ENCODE results near the gene CEPT1. TPM values are rescaled to one million over a fixed set of nuclear protein-coding genes. Genes with fewer than 3 reads are reported as not detected.

CEPT1 gene
- total and polyA plus RNA-seq, 9 of the 15 experiments (the other 6 are each of a cell fraction or from before 2014, with no cell fraction given) = 24.4 to 72.6 (median 42.4) TPM

DNA sequence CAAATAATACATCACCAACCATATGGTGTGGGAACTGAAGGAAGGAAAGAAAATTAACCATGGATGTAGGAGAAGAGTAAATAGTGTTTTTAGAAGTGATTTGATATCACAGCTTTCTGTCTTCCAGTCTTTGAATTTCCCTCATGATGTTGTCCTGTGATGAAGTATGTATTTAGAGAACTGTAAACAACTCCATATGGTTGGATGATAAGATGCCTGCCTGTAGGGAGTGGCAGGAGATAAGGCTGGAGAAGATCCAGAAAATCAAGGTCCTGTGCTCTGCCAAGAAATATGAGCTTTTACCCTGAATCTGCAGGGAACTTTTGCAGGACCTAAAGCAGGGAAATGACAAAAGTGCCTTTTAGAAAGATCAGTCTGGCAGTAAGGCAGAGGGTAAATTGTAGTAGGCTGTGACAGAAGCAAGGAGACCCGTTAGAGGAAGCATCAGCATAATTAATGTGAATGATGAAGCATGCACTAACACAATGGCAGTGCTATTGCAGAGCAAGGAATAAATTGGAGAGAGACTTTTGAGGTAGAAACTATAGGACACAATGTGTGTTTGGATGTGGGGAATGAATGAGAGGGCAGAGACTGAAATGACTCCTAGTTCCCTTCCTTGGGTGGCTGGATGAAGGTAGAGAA lies 21.9 kb downstream of the CEPT1 start (continued):
- TF ChIP-seq SMAD1 (IDR thresholded peaks at IDR 0.05; ENCODE audit: low read depth, low read length, partially characterized antibody) (peak; percentile 98), MECOM (CRISPR knock-in tag; IDR thresholded peaks at IDR 0.05) (peak; percentile 90), HSF4 (CRISPR knock-in tag; IDR thresholded peaks at IDR 0.05; ENCODE audit: borderline replicate concordance) (no peak), CC2D1A (IDR thresholded peaks at IDR 0.05) (peak; percentile 97), RNF2 (IDR thresholded peaks at IDR 0.05) (peak; percentile 58; the same call in 1 of the 2 replicates), POLR3G (IDR thresholded peaks at IDR 0.05; ENCODE audit: extremely low read depth, insufficient read length, insufficient replicate concordance) (no peak)
- TF ChIP-seq, protein P1, sequence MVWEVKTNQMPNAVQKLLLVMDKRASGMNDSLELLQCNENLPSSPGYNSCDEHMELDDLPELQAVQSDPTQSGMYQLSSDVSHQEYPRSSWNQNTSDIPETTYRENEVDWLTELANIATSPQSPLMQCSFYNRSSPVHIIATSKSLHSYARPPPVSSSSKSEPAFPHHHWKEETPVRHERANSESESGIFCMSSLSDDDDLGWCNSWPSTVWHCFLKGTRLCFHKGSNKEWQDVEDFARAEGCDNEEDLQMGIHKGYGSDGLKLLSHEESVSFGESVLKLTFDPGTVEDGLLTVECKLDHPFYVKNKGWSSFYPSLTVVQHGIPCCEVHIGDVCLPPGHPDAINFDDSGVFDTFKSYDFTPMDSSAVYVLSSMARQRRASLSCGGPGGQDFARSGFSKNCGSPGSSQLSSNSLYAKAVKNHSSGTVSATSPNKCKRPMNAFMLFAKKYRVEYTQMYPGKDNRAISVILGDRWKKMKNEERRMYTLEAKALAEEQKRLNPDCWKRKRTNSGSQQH (CRISPR knock-in tag; IDR thresholded peaks at IDR 0.05) = peak; percentile 88
- TF ChIP-seq, protein P2, sequence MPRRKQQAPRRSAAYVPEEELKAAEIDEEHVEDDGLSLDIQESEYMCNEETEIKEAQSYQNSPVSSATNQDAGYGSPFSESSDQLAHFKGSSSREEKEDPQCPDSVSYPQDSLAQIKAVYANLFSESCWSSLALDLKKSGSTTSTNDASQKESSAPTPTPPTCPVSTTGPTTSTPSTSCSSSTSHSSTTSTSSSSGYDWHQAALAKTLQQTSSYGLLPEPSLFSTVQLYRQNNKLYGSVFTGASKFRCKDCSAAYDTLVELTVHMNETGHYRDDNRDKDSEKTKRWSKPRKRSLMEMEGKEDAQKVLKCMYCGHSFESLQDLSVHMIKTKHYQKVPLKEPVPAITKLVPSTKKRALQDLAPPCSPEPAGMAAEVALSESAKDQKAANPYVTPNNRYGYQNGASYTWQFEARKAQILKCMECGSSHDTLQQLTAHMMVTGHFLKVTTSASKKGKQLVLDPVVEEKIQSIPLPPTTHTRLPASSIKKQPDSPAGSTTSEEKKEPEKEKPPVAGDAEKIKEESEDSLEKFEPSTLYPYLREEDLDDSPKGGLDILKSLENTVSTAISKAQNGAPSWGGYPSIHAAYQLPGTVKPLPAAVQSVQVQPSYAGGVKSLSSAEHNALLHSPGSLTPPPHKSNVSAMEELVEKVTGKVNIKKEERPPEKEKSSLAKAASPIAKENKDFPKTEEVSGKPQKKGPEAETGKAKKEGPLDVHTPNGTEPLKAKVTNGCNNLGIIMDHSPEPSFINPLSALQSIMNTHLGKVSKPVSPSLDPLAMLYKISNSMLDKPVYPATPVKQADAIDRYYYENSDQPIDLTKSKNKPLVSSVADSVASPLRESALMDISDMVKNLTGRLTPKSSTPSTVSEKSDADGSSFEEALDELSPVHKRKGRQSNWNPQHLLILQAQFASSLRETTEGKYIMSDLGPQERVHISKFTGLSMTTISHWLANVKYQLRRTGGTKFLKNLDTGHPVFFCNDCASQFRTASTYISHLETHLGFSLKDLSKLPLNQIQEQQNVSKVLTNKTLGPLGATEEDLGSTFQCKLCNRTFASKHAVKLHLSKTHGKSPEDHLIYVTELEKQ (CRISPR knock-in tag; IDR thresholded peaks at IDR 0.05) = no peak
- TF ChIP-seq, protein P3, sequence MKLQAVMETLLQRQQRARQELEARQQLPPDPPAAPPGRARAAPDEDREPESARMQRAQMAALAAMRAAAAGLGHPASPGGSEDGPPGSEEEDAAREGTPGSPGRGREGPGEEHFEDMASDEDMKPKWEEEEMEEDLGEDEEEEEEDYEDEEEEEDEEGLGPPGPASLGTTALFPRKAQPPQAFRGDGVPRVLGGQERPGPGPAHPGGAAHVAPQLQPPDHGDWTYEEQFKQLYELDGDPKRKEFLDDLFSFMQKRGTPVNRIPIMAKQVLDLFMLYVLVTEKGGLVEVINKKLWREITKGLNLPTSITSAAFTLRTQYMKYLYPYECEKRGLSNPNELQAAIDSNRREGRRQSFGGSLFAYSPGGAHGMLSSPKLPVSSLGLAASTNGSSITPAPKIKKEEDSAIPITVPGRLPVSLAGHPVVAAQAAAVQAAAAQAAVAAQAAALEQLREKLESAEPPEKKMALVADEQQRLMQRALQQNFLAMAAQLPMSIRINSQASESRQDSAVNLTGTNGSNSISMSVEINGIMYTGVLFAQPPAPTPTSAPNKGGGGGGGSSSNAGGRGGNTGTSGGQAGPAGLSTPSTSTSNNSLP (IDR thresholded peaks at IDR 0.05; ENCODE audit: borderline replicate concordance, low read depth, low read length) = peak; percentile 95
- TF ChIP-seq, protein P4, sequence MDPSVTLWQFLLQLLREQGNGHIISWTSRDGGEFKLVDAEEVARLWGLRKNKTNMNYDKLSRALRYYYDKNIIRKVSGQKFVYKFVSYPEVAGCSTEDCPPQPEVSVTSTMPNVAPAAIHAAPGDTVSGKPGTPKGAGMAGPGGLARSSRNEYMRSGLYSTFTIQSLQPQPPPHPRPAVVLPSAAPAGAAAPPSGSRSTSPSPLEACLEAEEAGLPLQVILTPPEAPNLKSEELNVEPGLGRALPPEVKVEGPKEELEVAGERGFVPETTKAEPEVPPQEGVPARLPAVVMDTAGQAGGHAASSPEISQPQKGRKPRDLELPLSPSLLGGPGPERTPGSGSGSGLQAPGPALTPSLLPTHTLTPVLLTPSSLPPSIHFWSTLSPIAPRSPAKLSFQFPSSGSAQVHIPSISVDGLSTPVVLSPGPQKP (CRISPR knock-in tag; IDR thresholded peaks at IDR 0.05) = no peak
- TF ChIP-seq, protein P5, sequence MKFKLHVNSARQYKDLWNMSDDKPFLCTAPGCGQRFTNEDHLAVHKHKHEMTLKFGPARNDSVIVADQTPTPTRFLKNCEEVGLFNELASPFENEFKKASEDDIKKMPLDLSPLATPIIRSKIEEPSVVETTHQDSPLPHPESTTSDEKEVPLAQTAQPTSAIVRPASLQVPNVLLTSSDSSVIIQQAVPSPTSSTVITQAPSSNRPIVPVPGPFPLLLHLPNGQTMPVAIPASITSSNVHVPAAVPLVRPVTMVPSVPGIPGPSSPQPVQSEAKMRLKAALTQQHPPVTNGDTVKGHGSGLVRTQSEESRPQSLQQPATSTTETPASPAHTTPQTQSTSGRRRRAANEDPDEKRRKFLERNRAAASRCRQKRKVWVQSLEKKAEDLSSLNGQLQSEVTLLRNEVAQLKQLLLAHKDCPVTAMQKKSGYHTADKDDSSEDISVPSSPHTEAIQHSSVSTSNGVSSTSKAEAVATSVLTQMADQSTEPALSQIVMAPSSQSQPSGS (CRISPR knock-in tag; IDR thresholded peaks at IDR 0.05) = no peak
- TF ChIP-seq, protein P6, sequence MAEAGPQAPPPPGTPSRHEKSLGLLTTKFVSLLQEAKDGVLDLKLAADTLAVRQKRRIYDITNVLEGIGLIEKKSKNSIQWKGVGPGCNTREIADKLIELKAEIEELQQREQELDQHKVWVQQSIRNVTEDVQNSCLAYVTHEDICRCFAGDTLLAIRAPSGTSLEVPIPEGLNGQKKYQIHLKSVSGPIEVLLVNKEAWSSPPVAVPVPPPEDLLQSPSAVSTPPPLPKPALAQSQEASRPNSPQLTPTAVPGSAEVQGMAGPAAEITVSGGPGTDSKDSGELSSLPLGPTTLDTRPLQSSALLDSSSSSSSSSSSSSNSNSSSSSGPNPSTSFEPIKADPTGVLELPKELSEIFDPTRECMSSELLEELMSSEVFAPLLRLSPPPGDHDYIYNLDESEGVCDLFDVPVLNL (CRISPR knock-in tag; IDR thresholded peaks at IDR 0.05; ENCODE audit: low read depth) = no peak
- TF ChIP-seq, protein P7, sequence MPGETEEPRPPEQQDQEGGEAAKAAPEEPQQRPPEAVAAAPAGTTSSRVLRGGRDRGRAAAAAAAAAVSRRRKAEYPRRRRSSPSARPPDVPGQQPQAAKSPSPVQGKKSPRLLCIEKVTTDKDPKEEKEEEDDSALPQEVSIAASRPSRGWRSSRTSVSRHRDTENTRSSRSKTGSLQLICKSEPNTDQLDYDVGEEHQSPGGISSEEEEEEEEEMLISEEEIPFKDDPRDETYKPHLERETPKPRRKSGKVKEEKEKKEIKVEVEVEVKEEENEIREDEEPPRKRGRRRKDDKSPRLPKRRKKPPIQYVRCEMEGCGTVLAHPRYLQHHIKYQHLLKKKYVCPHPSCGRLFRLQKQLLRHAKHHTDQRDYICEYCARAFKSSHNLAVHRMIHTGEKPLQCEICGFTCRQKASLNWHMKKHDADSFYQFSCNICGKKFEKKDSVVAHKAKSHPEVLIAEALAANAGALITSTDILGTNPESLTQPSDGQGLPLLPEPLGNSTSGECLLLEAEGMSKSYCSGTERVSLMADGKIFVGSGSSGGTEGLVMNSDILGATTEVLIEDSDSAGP (CRISPR knock-in tag; IDR thresholded peaks at IDR 0.05) = no peak

All from K562 (cell line).